Ramos (cell line): ENCODE measurements around the gene UST.
"Not testable (repeated sequence)": the region's sequence is repeated elsewhere in the genome, so short reads cannot be mapped to it uniquely, and the experiment has no call there.

ENCODE experiments used
- in situ Hi-C: fragments of 300-500 bp; cut with MboI; formaldehyde crosslinking; loops from one replicate; pipeline ENCODE4 v1.14.3; 2022; ENCODE audit warnings: low sequenced_read_pairs; ENCODE audit not compliant: unreplicated experiment

UST gene

DNA sequence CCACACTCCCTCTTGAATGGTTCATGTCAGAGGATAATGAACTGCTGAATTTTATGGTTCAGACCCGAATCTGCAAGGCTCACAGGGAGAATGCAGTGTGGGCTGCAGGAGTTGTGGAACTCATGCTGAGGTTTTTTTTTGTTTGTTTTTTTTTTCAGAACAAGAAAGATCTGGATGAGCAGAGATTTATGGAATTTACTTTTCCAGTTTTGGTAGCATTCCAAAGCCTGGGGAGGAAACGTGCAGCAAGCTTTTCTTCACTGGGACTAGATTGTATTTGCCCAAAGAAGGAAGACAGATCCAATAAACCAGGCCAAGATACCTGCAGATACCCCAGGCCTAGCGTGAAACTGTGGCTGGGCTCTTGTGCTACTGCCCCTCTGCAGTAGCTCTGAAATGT, 346.8 kb downstream of the UST start:
- in situ Hi-C loops = no loop called here

DNA sequence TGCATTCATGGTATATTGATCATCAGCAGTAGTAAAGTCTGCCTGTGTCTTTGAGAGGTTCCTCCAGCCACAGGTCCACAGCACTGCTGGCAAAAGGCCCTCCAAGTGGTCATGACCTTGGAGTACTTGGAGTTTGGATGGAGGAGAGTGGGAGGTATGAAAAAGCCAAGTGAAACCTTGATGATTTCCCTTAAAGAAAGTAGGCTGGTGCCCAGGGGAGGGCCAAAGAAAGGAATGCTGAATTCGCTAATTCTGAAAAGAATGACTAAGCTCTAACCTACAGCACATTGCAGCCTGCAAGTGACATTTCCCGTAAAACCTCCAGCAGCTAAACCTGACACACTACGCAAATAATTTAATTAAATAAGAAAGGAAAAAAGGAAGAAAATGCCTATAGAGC, 347.3 kb downstream of the UST start:
- in situ Hi-C loops = no loop called here

DNA sequence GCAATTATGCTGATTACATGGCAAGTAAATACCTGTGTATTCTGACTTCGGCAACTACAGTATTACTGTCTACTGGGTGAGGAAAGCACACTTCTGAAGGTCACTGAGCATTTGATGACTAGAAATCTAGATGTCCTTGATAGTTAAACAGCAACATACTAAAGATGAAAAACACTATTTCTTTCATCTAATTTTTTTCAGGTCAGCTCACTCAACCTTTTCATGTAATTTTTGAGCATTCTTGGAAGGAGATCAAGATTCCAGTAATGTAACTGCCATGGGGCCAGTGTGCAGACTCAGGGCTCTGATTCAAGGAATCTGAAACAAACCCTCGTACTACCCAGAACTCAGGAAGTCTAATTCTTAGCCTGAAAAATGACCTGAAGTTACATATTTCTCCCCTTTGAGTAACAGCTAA, 348.1 kb downstream of the UST start:
- in situ Hi-C loops = no loop called here

DNA sequence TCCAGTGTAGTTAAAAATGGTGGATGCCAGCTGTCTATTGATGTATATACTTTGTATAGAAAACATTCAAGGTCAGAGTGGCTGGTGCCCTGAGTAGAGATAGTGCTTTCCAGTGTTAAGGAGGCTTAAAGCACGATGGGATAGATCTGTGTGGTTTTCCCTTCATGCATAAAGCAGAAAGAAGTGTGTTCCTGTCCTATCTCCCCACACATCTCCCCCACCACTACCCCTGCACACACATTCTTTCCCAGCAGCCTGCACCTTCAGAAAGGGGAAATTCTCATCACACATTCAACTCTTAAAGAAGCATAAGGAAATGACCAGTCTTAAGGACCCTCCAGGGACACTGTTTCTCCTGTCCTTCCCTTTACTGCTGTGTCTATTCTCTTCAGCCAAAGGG, 349.0 kb downstream of the UST start:
- in situ Hi-C loops = no loop called here

DNA sequence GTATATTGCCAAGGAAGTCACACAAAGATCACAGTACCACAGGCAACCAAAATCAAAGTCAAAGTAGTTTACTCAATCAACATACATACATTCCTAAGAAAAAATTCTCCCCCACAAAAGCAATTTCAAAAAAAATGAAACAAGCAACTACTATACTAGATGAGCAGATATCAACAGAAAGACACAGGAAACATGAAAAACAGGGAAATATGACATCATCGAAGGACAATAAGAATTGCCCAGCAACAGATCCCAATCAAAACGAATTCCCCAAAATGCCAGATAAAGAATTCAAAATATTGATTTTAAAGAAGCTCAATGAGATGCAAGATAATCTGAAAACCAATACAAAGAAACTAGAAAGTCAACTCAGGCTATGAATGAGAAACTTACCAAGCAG, 351.0 kb downstream of the UST start:
- in situ Hi-C loops = no loop called here

DNA sequence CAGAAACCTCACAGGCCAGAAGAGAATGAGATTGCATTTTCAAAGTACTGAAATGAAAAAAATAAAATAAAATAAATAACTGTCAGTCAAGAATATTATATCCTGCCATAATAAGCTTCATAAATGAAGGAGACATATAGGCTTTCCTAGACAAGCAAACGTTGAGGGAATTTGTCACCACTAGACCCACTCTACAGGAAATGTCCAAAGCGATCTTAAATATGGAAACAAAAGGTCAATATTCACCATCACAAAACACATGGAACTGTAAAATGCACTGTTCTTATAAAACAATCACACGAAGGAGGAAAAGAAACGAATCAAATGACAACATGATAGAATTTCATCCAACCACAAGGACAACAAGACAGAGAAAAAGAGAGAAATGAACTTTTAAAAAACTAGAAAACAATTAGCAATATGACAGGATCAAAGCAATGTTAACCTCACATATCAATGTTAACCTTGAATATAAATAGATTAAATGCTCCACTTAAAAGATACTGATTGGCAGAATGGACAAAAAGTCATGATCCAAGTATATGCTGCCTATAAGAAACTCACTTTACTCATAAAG, 352.0 kb downstream of the UST start:
- in situ Hi-C loops = no loop called here

DNA sequence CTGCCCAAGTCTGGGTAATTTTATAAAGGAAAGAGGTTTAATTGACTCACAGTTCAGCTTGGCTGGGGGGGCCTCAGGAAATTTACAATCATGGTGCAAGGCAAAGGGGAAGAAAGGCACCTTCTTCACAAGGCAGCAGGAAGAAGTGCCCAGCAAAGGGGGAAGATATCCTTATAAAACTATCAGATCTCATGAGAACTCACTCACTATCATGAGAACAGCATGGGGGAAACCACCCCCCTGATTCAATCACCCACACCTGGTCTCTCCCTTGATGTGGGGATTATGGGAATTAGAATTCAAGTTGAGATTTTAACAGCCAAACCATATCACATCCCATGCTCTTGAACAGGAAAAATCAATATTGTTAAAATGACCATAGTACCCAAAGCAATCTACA, 355.5 kb downstream of the UST start:
- in situ Hi-C loops = no loop called here

DNA sequence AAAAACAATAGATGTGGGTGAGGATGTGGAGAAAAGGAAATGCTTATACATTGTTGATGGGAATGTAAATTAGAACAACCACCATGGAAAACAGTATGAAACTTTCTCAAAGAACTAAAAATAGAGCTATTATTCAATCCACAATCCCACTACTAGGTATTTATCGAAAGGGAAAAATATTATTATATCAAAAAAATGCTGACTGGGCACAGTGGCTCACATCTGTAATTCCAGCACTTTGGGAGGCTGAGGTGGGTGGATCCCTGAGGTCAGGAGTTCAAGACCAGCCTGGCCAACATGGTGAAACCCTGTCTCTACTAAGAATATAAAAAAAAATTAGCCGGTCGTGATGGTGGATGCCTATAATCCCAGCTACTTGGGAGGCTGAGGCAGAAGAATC, 357.1 kb downstream of the UST start:
- in situ Hi-C loops = not testable (repeated sequence)

DNA sequence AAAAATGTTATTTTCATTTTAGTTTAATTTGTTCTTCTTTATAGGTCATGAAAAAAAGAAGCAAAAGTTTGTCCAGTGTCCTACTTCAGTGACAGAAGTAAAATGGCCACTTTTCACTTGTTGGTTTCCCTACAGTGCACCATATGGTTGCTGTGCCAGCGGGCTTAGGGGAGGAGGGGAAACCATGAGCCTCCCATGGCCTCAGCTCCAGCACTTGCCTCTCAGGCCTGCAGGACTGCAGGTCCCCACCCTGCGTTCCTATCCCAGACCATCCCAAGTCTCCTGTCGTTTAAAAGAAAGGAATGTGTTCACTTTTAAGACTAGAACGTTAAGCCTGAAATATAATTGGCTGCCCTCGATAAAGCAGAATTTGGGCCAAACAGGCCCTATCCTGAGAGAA, 360.7 kb downstream of the UST start:
- in situ Hi-C loops = no loop called here

DNA sequence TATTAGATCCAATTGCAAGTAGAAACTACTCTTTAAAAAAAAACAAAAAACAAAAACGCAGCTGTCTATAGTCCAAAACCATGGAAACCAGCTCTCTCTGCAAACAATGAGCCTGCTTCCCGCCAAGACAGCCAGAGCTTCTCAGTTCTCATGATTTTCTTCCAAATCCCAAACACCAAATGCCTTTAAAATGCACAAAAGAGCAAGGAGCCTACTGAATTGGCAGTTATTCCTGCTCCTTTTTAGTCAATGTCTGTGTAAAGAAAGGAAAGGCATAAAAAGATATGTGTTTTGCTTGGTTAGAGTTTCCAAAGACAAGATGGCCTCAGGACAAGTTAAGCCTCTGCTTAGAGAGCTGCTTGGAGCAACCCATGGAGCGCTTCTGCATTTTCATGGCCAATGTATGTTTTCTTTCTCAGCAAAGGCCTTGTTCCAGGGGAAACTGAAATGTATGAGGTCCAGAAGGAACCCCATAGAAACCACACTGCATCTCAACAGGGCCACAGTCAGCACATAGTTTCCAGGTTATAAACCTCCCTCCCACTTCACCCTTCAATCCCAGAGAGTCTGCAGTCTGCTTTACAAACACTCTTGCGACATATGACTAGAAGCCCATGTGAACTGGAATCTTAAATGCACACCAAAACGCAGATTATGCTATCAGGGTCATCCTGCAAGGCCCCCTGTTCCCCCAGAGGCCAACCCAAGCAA, 361.4 kb downstream of the UST start:
- in situ Hi-C loops = no loop called here

DNA sequence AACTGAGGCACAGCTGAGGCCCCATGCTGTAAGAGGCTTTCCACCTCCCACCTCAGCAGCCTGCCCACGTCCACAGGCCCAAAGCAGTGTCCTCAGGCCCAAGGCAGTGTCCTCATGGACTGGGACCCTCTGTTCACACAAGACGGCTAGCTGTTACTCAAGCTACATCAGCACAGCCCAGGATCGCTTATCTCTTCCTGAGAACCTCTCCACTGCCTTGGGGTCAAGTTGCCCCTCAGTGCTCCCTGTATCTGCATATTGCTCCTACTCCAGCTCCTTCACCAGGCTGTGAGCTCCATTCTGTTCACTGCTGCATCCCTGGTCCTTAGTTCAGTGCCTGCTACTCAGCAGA, 361.9 kb downstream of the UST start:
- in situ Hi-C loops = no loop called here

DNA sequence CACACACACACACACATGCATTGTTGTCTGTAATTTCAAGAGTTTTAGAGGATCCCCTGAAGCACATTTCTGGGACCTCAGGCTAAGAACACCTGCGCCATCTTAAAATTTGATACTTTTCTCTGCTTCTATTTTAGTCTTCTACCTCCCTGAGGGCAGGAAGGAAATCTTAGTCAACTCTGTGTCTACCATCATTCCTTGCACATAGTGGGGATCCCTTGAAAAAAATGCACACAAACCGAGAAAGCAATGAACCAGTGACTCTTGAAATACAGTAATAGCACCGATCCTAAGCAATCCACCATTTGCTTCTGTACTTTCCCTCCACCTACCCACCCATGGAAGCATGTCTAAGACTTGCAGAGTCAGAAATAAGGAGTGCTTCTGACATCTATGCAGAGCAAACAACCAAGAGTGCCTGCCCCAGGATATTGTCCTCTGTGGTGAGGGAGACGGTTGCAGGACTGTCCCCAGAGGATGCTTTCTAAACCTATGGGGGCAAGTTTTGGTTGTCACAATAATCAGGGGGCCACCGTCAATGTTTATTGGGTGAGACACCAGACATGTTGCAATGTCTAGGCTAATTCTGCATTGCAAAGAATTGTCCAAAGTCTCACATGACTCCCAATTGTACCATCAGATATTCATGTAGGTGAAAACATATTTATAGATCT, 362.7 kb downstream of the UST start:
- in situ Hi-C loops = no loop called here

DNA sequence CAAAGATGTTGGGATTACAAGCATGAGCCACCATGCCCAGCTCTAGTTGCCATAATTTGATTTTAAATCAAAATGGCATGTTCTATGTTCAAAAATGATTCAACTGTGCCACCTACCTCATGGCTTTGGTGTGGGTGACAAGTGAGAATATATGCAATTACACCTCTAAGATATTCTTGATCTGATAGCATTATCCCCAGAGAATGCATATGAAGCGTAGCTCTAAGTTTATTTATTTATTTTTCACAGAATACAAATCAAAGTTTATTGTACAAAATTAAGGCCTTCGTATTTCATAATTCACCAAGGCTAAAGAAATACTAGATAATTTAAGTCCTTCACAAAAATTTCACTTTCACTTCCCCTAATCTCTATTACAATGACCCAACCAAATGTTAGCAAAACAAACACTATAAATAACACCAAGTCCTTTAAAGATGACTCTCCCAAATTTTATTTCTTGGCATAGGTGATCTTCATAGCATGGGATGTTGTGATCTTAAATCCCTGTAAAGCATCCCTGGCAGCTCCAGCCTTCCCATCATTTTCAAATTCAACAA, 364.8 kb downstream of the UST start:
- in situ Hi-C loops = no loop called here

DNA sequence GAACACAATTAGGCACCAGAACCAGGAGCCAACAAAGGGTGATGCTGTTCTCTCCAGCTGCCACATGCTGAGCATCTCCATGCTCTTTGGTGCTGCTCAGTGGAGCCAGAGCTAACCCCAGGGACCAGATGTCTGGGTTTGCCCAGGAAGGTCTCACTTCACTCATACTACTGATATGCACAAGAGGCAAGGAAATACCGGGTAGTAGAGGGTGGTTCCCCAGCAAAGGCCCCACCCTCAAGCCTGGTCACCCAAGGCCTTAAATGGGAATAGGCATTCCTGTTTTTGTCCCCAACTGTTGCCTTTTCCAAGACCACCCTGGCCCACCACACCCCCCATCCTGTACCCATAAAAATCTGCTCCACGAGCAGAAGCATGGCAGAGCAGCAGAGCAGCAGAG, 366.1 kb downstream of the UST start:
- in situ Hi-C loops = no loop called here

DNA sequence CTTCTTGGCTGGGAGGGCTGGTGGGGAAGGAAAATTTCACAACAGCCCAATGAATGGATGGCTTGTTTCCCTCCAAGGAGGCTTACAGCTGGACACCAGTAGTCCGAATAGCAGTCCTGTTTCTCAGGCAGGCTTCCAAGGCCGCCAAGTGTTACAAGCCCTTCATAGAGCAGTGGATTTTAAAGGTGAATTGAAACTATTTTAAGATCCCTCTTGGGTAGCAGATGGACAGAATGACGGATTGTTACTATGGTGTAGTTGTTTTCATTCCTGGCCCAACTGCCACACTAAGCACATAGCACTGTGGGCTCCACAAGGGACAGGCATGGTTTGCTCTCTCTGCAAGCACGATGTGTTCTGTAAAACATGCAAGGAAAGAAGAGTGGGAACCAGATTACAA, 367.3 kb downstream of the UST start:
- in situ Hi-C loops = no loop called here

DNA sequence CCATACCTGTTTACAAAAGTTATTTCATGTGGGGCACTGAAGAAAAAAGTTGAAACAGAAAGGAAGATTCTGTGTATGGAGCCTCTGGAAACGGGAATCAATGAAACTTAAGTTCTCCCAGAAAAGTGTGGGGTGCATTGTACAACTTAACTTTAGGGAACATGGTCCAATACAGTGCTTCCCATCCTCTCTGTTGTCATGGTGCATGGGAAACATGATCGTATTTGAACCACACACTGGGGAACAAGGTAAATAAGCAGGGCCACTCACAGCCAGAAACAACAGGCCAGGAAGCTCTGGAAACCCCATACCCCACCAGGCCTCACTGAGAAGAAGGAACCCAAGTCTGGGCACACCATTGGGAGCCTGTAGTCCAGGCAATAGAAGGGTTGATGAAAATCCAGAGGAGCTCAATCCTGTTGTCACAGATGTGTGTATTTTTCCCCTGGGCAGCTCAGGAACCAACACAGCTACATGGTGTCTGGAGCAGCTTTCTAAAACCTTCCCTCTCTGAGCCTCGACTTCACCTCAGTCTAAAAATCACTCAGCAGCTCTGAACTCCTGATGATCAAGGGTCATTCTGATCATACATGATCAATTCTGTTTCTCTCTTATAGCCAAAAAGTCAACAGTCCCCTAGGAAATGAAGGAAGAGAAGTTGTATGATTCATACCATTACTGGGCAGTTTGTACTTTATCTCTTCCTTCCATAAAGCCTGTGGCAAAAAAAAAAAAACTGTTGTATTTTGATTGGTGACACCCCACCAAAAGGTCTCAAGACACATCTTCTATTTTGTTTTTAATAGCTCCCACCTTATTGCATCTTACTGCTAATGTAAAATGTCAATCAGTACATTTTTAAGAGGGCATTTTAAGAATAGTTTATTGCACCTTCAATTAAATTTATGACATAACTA, 372.2 kb downstream of the UST start:
- in situ Hi-C loops = no loop called here

DNA sequence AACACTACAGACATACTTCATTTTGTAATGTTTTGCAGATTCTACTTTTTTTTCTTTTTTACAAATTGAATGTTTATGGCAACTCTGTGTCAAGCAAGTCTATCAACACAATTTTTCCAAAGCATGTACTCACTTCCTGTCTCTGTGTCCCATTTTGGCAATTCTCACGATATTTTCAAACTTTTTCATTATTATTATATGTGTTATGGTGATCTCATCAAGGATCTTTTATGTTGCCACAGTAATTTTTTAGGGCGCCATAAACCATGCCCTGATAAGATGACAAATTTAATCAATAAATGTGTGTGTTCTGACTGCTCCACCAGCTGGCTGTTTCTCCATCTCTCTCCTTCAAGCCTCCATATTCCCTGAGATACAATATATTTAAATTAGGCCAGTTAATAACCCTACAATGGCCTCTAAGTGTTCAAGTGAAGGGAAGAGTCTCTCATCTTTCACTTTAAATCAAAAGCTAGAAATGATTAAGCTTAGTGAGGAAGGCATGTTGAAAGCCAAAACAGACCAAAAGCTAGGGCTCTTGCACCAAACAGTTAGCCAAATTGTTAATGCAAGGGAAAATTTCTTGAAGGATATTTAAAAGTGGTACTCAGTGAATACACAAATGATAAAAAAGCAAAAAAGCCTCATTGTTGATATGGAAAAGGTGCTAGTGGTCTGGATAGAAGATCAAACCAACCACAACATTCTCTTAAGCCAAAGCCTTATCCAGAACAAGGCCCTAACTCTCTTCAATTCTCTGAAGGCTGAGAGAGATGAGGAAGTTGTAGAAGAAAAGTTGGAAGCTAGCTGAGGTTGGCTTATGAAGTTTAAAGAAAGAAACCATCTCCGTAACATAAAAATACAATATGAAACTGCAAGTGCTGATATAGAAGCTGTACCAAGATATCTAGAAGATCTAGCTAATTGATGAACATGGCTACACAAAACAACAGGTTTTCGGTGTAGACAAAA, 376.3 kb downstream of the UST start:
- in situ Hi-C loops = no loop called here

DNA sequence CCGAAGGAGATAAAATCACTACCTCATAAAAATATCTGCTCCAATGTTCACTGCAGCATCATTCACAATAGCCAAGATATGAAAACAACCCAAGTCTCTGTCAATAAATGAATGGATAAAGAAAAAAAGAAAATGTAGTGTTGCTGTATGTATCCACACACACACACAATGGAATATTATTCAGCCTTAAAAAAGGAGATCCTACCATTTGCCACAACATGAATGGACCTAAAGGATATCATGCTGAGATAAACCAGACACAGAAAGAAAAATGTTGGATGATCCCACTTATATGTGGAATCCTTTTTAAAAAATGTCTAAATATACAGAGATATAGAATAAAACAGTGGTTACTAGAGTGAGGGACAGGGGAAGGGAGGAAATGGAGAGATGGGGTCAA, 378.5 kb downstream of the UST start:
- in situ Hi-C loops = no loop called here
